Spleen (tissue), 11 donors: ENCODE measurements around the gene LGALS7. TPM values are rescaled to one million over a fixed set of nuclear protein-coding genes. Genes with fewer than 3 reads are reported as not detected.
"Not testable (repeated sequence)": the region's sequence is repeated elsewhere in the genome, so short reads cannot be mapped to it uniquely, and the experiment has no call there.

Experiments used
- DNase-seq: peaks from one replicate; pipeline ENCODE4 v3.0.0-alpha.2; 2020
- H3K27ac ChIP-seq, 8 donors: fragments of 200-600 bp; sonication (generic) in 7 of 8; 1 replicate in 4 of 8; 2 replicates in 4 of 8; pipeline versions ENCODE4 v1.5.0 to v1.8.0; 2016 to 2021; ENCODE audit warnings: inconsistent platforms in 4 of 8, mild to moderate bottlenecking in 4 of 8, moderate library complexity in 1 of 8
- H3K27me3 ChIP-seq, 7 donors: fragments of 200-600 bp; sonication (generic) in 6 of 7; replicated peaks in 1 of 7; 1 replicate in 4 of 7; 2 replicates in 3 of 7; pipeline versions ENCODE4 v1.5.0 to v1.8.0; 2016 to 2021; ENCODE audit warnings: inconsistent platforms in 3 of 7, mild to moderate bottlenecking in 1 of 7
- H3K36me3 ChIP-seq, 6 donors: fragments of 200-600 bp; sonication (generic) in 5 of 6; 1 replicate in 4 of 6; 2 replicates in 2 of 6; pipeline versions ENCODE4 v1.5.0 to v1.8.0; 2016 to 2021; ENCODE audit warnings: inconsistent platforms in 2 of 6
- H3K4me1 ChIP-seq, 6 donors: fragments of 200-600 bp; sonication (generic) in 5 of 6; 1 replicate in 3 of 6; 2 replicates in 3 of 6; pipeline versions ENCODE4 v1.5.0 to v1.8.0; 2016 to 2021; ENCODE audit warnings: inconsistent platforms in 3 of 6
- H3K4me3 ChIP-seq, 8 donors: fragments of 200-600 bp; sonication (generic) in 7 of 8; 1 replicate in 4 of 8; 2 replicates in 4 of 8; pipeline versions ENCODE4 v1.5.0 to v1.8.0; 2016 to 2021; ENCODE audit warnings: inconsistent platforms in 4 of 8, mild to moderate bottlenecking in 4 of 8, moderate library complexity in 2 of 8
- H3K9me3 ChIP-seq, 8 donors: fragments of 200-600 bp; sonication (generic) in 7 of 8; 1 replicate in 4 of 8; 2 replicates in 4 of 8; pipeline versions ENCODE4 v1.5.0 to v1.8.0; 2016 to 2021; ENCODE audit warnings: inconsistent platforms in 4 of 8
- POLR2A ChIP-seq, 3 donors: fragments of 450-650 bp; IDR thresholded peaks; one replicate each; pipeline ENCODE4 v1.5.1; 2017; ENCODE audit warnings: antibody characterized with exemption in 3 of 3, mild to moderate bottlenecking in 1 of 3
- POLR2AphosphoS5 ChIP-seq, 3 donors: sonication (generic); formaldehyde crosslinking; IDR thresholded peaks; one replicate each; pipeline ENCODE4 v1.5.1; 2017; ENCODE audit warnings: antibody characterized with exemption in 3 of 3
- WGBS, 5 donors: extraction: QIAGEN DNeasy Blood & Tissue Kit in 3 of 5; methylation state at CpG; one replicate each; pipeline versions ENCODE4 v1.1.5 to v1.1.7; 2013 to 2018; 5-methylcytosine and 5-hydroxymethylcytosine counted together
- intact Hi-C: fragments of 100-400 bp; cut with DNase I; formaldehyde crosslinking; loops from one replicate; pipeline ENCODE4 v1.15.0; 2023; ENCODE audit warnings: low total_unique reads
- polyA plus RNA-seq, 3 donors: library from polyadenylated mRNA; stranded (reverse); fragments of 200-250 nt; gene quantifications; one replicate each; pipeline ENCODE4 v1.2.1, GENCODE V29; 2013
- total RNA-seq, 7 donors: library from RNA; depleted of rRNA in 3 of 7; stranded (reverse); fragments of >200 nt in 3 of 7; fragmentation: NEBNext Ultra II Directional in 4 of 7; extraction: Animal tissue kit (Norgen Biotek cat#: 25700) in 4 of 7; gene quantifications; one replicate each; pipeline versions ENCODE4 v1.1.0 to v1.2.1, GENCODE V29; 2016 to 2021
- TF ChIP-seq, protein P1 (sequence below), 11 experiments: fragments of 200-600 bp in 7 of 11; fragments of 450-650 bp in 4 of 11; sonication (generic) in 4 of 11; IDR thresholded peaks in 8 of 11; conservative IDR thresholded peaks in 3 of 11; 1 replicate in 7 of 11; 2 replicates in 4 of 11; pipeline versions ENCODE4 v1.4.0 to v1.8.0; 2016 to 2021; ENCODE audit warnings: antibody characterized with exemption in 11 of 11, inconsistent platforms in 4 of 11, mild to moderate bottlenecking in 1 of 11
- donor health status: healthy with polysubstance abuse.
- donor health status: DM: no; HTN: no; CAD: no; lungs with moderate emphysema.
- donor health status: DM: no; HTN: no; CAD: no.
- donor health status: Bipolar disorder and iron deficiency.
- donor health status: healthy.
- donor health status: DM: no; HTN: no; CAD: no.
- donor health status: DM: yes; HTN: yes; CAD: no.

LGALS7 gene
- total and polyA plus RNA-seq, 10 donors = 0.52 to 7.4 (median 4.7) TPM; not detected in 6

DNA sequence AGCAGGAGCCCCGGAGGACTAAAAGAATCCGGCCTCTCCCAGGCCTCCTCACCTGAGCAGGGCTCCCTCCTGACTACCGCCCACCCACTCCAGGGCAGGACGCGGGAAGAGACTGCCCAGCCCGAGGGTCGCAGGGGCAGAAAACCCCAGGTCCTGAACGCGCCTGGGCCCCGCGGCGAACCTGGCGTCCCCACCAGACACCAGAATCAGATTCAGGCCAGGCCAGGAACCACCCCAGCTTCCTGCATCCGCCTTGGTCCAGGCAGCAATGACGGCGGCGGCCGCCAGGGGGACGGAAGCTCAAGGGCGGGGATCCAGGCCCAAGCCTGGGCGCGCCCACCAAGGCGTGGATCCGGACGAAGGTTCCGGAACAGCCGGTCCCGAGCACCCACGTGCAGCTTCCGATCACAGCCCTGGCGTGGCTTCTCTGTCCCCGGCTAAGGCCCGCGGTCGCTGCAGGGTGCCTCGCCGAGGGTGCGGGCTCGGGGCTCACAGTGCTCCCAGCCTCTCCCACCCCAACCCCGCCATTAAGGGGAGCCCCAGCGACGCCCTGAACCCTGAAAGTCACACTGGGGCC, 3.6 kb downstream of the LGALS7 start:
- H3K27ac ChIP-seq = peak overlapping the region; percentile 63 to 89 (median 83)
- 3 to 10% (median 7%) methylated on average over 36 to 42 of the region's 42 CpGs for WGBS, 5 donors
- peaks cover 0 to 20% (median 12%) of the 10 kb centered on the region in 6 donors for H3K4me1 ChIP-seq
- H3K36me3 ChIP-seq = no peaks in the 10 kb centered on the region
- intact Hi-C loops = loop anchor here (10.0 kb wide), 1 partner anchor 55 kb away; no protein-coding TSS in a partner anchor
- H3K4me3 ChIP-seq = peak overlapping the region; percentile 23 to 68 (median 39)
- H3K9me3 ChIP-seq = no peaks in the 10 kb centered on the region
- no peaks in the 10 kb centered on the region for H3K27me3 ChIP-seq
- DNase-seq = peak; percentile 99
- TF ChIP-seq, protein P1, sequence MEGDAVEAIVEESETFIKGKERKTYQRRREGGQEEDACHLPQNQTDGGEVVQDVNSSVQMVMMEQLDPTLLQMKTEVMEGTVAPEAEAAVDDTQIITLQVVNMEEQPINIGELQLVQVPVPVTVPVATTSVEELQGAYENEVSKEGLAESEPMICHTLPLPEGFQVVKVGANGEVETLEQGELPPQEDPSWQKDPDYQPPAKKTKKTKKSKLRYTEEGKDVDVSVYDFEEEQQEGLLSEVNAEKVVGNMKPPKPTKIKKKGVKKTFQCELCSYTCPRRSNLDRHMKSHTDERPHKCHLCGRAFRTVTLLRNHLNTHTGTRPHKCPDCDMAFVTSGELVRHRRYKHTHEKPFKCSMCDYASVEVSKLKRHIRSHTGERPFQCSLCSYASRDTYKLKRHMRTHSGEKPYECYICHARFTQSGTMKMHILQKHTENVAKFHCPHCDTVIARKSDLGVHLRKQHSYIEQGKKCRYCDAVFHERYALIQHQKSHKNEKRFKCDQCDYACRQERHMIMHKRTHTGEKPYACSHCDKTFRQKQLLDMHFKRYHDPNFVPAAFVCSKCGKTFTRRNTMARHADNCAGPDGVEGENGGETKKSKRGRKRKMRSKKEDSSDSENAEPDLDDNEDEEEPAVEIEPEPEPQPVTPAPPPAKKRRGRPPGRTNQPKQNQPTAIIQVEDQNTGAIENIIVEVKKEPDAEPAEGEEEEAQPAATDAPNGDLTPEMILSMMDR (IDR thresholded peaks at IDR 0.05 in 8 of 11, conservative IDR thresholded peaks at IDR 0.05 in 3 of 11) = peak; percentile 92 to 99 (median 98)
- TF ChIP-seq POLR2AphosphoS5 (IDR thresholded peaks at IDR 0.05) = peak; percentile 92 to 97 (median 93)
- no peak for TF ChIP-seq POLR2A (IDR thresholded peaks at IDR 0.05)

DNA sequence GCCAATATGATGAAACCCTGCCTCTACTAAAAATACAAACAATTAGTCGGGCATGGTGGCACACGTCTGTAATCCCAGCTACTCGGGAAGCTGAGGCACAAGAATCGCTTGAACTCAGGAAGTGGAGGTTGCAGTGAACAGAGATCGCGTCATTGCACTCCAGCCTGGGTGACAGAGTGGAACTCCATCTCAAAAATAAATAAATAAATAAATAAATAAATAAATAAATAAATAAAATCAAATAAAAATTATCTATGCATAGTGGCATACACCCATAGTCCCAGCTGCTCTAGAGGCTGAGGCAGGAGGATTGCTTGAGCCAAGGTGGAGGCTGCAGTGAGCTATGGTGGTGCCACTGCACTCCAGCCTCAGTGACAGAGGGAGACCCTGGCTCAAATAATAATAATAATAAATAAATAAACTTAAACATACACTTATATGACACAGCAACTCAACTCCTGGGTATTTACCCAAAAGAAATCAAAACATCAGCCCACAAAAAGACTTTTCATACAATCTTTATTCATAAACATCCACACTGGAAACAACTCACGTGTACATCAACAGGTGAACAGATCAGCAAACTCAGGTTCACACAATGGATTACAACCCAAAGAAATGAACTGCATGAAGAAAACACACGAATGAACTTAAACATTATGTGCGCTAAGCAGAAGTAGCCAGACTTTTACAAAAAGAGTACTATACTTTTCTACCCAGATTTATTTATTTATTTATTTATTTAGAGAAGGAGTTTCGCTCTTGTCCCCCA, 6.9 kb downstream of the LGALS7 start:
- H3K4me1 ChIP-seq = peaks cover 0 to 15% (median 12%) of the 10 kb centered on the region in 6 donors
- WGBS, 5 donors = 85 to 94% (median 89%) methylated on average over 10 of the region's 10 CpGs
- H3K36me3 ChIP-seq = no peaks in the 10 kb centered on the region
- intact Hi-C loops = no loop called here
- no peak overlapping the region for H3K27ac ChIP-seq
- peak; percentile 7 for DNase-seq
- H3K9me3 ChIP-seq = no peaks in the 10 kb centered on the region
- H3K27me3 ChIP-seq = no peaks in the 10 kb centered on the region
- no peak overlapping the region for H3K4me3 ChIP-seq
- TF ChIP-seq, protein P1 (IDR thresholded peaks at IDR 0.05 in 8 of 11, conservative IDR thresholded peaks at IDR 0.05 in 3 of 11) = no peak

DNA sequence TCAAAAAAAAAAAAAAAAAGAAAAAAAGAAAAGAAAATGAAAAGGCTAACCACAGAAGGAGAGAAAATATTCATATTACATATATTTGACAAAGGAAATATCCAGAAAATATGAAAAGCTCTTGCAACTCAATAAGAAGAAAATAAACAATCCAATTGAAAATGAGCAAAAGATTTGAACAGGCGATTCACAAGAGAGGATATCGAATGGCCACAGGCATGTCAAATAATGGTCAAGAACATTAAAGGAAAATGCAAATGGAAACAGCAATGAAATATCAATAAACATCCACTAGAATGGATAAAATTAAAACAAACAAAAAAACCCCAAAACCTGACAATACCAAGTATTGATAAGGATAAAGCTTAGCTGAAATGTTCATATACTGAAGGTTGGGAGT, 8.1 kb downstream of the LGALS7 start:
- Histone ChIP-seq H3K27ac (no peak overlapping the region), H3K9me3 (no peaks in the 10 kb centered on the region), H3K4me1 (peaks cover 0 to 15% (median 12%) of the 10 kb centered on the region in 6 donors), H3K4me3 (no peak overlapping the region), H3K36me3 (no peaks in the 10 kb centered on the region), H3K27me3 (no peaks in the 10 kb centered on the region)
- no peak for TF ChIP-seq POLR2AphosphoS5 (IDR thresholded peaks at IDR 0.05)
- TF ChIP-seq POLR2A (IDR thresholded peaks at IDR 0.05) = no peak
- TF ChIP-seq, protein P1 (IDR thresholded peaks at IDR 0.05 in 8 of 11, conservative IDR thresholded peaks at IDR 0.05 in 3 of 11) = no peak
- intact Hi-C loops = no loop called here
- no peak for DNase-seq
- WGBS, 5 donors = 96 to 98% (median 97%) methylated on average over 2 of the region's 2 CpGs

DNA sequence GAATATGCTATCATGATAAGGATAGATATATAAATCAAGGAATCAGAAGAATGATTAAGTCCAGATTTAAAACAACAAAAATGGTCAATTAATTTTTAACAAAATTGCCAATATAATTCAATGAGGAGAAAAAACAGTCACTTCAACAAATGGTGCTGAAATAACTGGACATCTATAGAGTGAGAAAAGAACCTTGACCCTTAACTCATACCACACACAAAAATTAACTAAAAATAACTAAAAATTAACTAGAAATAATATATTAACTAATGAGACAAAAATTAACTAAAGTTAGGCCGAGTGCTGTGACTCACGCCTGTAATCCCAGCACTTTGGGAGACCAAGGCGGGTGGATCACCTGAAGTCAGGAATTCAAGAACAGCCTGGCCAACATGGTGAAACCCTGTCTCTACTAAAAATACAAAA, 9.5 kb downstream of the LGALS7 start:
- H3K36me3 ChIP-seq = no peaks in the 10 kb centered on the region
- no peaks in the 10 kb centered on the region for H3K27me3 ChIP-seq
- peaks cover 0 to 8% (median 0%) of the 10 kb centered on the region in 6 donors for H3K4me1 ChIP-seq
- intact Hi-C loops = no loop called here
- H3K9me3 ChIP-seq = no peaks in the 10 kb centered on the region
- 93 to 99% (median 96%) methylated on average over 3 of the region's 3 CpGs for WGBS, 5 donors
- no peak overlapping the region for H3K4me3 ChIP-seq
- DNase-seq = no peak
- H3K27ac ChIP-seq = no peak overlapping the region
- TF ChIP-seq, protein P1 (IDR thresholded peaks at IDR 0.05 in 8 of 11, conservative IDR thresholded peaks at IDR 0.05 in 3 of 11) = no peak
- TF ChIP-seq POLR2A (IDR thresholded peaks at IDR 0.05) = no peak
- TF ChIP-seq POLR2AphosphoS5 (IDR thresholded peaks at IDR 0.05) = no peak

DNA sequence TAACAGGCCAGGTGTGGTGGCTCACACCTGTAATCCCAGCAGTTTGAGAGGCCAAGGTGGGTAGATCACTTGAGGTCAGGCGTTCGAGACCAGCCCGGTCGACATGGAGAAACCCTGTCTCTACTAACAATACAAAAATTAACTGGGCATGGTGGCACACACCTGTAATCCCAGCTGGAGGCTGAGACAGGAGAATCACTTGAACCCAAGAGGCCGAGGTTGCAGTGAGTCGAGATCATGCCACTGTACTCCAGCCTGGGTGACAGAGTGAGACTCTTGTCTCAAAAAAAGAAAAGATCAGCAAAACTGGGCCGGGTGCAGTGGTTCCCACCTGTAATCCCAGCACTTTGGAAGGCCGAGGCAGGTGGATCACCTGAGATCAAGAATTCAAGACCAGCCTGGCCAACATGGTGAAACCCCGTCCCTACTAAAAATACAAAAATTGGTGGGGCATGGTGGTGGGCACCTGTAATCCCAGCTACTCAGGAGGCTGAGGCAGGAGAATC, 11.4 kb downstream of the LGALS7 start:
- H3K36me3 ChIP-seq, H3K27ac ChIP-seq, H3K27me3 ChIP-seq, intact Hi-C loops, DNase-seq, H3K9me3 ChIP-seq, H3K4me1 ChIP-seq, H3K4me3 ChIP-seq: not testable (repeated sequence)
- WGBS, 5 donors = 93 to 96% (median 95%) methylated on average over 9 of the region's 9 CpGs

DNA sequence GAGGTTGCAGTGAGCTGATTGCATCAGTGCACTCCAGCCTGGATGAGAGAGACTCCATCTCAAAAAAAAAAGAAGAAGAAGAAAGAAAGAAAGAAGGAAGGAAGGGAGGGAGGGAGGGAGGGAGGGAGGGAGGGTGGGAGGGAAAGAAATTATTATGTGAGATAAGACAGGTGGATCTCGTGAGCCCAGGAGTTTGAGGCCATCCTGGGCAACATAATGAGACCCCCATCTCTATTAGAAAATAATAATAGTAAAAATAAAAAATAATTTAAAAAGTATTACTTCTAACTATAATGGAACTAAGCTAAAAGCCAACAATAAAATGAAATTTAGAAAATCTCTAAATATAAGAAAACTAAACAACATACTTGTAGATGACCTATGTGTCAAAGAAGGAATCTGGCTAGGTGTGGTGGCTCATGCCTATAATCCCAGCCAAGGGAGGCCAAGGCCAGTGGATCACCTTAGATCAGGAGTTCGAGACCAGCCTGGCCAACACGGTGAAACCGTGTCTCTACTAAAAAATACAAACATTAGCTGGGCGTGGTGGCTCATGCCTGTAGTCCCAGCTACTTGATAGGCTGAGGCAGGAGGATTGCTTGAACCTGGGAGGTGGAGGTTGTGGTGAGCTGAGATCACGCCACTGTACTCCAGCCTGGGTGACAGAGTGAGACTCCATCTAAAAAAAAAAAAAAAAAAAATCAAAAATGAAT, 12.4 kb downstream of the LGALS7 start:
- H3K9me3 ChIP-seq, H3K36me3 ChIP-seq, H3K4me3 ChIP-seq, H3K27ac ChIP-seq, intact Hi-C loops, DNase-seq, H3K4me1 ChIP-seq, H3K27me3 ChIP-seq: not testable (repeated sequence)
- WGBS, 5 donors = 66 to 88% (median 78%) methylated on average over 6 of the region's 6 CpGs
